HUES48 (cell line): Measurements from ENCODE around the gene R3HDML.

Experiments
- H3K27ac ChIP-seq: one replicate; pipeline ENCODE4 v1.7.0; 2013; ENCODE audit warnings: low read depth, low read length, inconsistent platforms
- H3K27me3 ChIP-seq: 2 replicates; pipeline ENCODE4 v1.6.1; 2013; ENCODE audit warnings: mild to moderate bottlenecking, low read length; ENCODE audit not compliant: control insufficient read depth, insufficient read depth
- H3K36me3 ChIP-seq: 2 replicates; pipeline ENCODE4 v1.6.1; 2013; ENCODE audit warnings: low read length; ENCODE audit not compliant: control insufficient read depth, insufficient read depth
- H3K4me1 ChIP-seq: 2 replicates; pipeline ENCODE4 v1.6.1; 2013; ENCODE audit warnings: mild to moderate bottlenecking, low read length; ENCODE audit not compliant: control insufficient read depth, insufficient read depth
- H3K4me3 ChIP-seq: 2 replicates; pipeline ENCODE4 v1.5.1; 2013; ENCODE audit warnings: mild to moderate bottlenecking, low read depth, low read length
- H3K9ac ChIP-seq: 2 replicates; pipeline ENCODE4 v1.6.1; 2013; ENCODE audit warnings: mild to moderate bottlenecking, low read depth, low read length, moderate library complexity
- H3K9me3 ChIP-seq: 2 replicates; pipeline ENCODE4 v1.6.1; 2013; ENCODE audit warnings: low read length; ENCODE audit not compliant: control insufficient read depth, insufficient read depth

R3HDML gene

DNA sequence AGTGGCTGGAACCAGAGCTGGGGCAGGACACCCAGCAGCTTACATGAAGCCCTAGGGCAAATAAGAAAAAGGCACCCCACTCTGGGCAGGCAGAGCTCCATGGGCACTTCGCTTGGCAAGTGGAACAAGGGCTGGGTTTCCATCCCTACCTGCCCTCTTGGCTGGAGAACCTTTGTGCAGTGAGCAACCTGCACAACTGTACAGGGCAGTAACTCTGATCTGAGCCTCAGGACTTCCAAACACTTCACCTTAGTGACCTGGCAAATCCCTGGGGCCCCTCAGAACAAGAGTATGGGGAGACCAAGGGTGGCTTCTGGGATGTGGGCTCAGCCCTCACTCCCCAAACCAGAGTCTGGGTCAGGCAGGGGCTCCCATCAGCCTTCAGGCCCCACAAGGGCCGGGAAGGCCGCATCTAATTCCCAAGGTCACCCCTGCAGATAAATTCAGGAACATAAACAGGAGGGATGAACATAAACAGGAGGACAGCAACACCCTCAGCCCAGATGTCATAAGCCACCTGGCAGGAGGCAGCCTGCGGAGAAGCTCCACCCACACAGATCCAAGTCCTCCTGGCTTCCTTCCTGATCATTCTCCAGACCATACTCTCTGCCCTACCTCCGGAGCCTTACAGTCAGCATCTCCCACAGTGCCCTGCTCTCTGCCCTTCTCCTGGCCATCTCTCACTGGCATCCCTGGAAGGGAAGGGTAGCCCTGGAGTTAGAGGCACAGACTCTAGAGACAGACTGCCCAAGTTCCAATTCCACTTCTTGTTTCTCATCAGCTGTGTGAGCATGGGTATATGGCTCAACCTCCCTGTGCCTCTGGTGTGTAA, 56.1 kb downstream of the R3HDML start:
- Histone ChIP-seq H3K4me3 (no peak overlapping the region), H3K9me3 (no peaks in the 10 kb centered on the region), H3K4me1 (no peaks in the 10 kb centered on the region), H3K9ac (no peak overlapping the region), H3K27ac (no peak overlapping the region), H3K36me3 (no peaks in the 10 kb centered on the region), H3K27me3 (peaks cover 5% of the 10 kb centered on the region)

DNA sequence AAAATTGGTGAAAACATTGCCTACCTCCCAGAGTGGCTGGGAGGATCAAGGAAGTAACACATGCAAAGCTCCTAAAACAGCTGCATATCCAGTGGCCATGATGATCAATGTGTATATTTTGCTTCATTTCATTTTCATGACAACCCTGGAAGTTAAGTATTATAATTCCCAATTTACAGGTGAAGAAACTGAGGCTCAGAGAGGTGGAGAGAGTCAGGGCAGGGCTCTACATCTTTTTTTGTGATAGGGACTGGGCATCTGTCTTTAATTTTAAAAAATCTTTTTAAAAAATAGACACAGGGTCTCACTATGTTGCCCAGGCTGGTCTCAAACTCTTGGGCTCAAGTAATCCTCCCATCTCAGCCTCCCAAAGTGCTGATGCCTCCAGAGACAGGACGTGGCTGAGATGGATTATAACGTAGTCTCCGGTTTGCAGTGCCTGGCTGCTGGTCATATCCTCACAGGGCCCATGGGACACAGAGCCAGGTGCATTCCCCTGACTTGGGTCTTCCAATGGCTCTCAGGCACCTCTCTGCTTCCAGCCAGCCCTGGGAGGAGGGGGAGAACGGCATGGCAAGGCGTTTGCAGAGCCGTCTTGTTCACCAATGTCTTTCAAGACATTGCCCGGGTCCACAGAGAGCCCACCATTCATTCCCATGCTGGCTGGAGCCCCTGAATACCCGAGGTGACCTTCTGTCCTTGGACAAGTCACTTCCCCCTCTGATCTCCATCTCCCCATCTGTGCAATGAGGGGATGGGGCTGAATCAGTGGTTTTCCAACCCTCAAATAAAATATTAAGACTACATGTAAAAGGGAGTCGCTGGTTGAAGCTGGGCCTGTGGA, 57.0 kb downstream of the R3HDML start:
- Histone ChIP-seq H3K36me3 (no peaks in the 10 kb centered on the region), H3K9ac (no peak overlapping the region), H3K27me3 (peaks cover 5% of the 10 kb centered on the region), H3K9me3 (no peaks in the 10 kb centered on the region), H3K4me3 (no peak overlapping the region), H3K4me1 (no peaks in the 10 kb centered on the region), H3K27ac (no peak overlapping the region)

DNA sequence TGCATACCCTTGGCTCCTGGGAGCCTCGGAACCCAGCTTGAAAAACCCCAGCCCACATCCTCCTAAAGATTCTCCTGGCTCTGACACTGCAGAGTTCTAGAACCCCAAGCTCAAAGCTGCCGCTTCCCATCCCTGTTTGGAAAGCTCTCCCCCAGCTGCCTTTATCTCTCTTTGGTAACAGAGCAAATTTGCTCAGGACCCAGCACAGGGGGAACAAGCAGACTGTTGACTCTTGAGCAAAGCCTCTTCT, 57.5 kb downstream of the R3HDML start:
- Histone ChIP-seq H3K27me3 (peaks cover under 1% of the 10 kb centered on the region; the same call in 1 of the 2 replicates), H3K9me3 (no peaks in the 10 kb centered on the region), H3K9ac (no peak overlapping the region), H3K4me1 (no peaks in the 10 kb centered on the region), H3K4me3 (no peak overlapping the region), H3K27ac (no peak overlapping the region), H3K36me3 (no peaks in the 10 kb centered on the region)

DNA sequence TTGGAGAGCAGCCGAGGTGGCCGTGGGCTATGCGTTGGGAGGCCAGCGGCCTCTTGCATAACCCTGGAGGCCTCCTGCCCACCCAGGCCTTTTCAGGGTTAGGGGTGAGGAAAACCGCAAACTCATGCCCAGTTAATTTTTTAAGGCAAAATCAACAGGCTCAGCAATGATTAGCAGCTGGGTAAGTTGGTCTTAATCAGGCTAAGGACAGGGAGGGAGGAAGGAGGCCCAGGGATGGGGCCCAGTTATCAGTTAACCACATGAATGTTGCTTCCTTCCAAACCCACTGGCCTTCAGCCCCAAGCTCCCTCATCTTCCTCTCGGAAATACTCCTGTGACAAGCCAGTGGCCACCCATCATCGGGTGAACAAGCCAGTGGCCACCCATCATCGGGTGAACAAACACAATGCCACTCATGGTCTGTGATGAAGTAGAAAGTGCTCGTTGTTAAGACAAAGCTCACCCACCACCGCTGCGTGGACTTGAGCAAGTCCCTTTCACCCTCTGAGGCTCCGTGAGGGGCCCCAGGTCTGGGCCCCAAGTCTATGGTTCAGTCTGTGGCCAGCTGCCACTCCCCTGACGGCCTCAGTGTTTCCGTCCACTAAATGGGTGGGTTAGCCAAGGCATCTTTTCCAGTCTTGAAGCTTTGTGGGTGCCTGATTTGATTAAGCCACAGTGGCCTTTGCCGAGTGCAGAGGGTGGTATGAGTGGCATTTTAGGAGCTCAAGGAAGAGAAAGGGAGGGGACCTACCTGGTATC, 58.0 kb downstream of the R3HDML start:
- Histone ChIP-seq H3K36me3 (no peaks in the 10 kb centered on the region), H3K4me3 (no peak overlapping the region), H3K4me1 (no peaks in the 10 kb centered on the region), H3K9ac (no peak overlapping the region), H3K9me3 (no peaks in the 10 kb centered on the region), H3K27ac (no peak overlapping the region), H3K27me3 (no peaks in the 10 kb centered on the region; the same call in 1 of the 2 replicates)

DNA sequence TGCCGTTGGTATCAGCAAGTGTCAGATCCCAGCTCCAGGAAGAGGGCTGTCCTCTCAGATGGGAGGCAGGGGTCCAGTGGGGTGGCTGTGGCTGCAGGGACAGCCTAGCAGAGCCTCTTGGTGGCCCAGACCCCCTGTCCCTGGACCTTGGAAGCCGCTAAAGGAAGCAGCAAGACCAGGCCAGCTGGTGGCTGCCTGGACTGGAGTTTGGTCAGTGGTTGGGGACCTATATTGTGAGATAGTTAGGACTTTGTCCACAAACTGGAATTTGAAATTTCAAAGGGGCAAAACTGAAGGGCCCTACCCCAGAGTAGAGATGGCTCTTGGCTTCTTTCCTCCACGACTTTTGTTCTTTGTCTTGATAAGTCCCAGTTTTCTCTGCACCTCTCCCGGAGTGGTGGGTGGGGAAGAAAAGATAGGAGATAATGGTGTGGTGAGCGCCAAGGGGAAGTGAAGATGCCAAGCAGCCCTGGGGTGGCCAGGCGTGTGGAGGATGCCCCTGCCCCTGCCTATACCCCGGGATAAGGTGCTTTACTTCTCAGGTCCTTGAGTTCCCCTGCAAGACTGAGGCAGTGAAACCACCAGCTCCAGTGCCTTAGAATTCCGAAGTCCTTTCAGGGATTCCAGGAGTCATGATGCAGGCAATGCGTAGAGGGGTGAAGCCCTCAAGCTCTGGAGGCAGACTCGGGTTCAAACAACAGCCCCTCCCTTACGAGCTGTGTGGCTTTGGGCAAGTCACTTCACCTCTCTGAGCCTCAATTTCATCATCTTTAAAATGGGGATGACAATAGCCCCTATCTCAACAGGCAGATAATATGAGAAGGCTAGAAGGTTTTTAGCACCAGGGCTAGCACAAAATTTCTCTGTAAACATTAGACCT, 58.9 kb downstream of the R3HDML start:
- no peak overlapping the region for H3K4me3 ChIP-seq
- H3K27me3 ChIP-seq, result no peaks in the 10 kb centered on the region
- no peaks in the 10 kb centered on the region for H3K4me1 ChIP-seq

DNA sequence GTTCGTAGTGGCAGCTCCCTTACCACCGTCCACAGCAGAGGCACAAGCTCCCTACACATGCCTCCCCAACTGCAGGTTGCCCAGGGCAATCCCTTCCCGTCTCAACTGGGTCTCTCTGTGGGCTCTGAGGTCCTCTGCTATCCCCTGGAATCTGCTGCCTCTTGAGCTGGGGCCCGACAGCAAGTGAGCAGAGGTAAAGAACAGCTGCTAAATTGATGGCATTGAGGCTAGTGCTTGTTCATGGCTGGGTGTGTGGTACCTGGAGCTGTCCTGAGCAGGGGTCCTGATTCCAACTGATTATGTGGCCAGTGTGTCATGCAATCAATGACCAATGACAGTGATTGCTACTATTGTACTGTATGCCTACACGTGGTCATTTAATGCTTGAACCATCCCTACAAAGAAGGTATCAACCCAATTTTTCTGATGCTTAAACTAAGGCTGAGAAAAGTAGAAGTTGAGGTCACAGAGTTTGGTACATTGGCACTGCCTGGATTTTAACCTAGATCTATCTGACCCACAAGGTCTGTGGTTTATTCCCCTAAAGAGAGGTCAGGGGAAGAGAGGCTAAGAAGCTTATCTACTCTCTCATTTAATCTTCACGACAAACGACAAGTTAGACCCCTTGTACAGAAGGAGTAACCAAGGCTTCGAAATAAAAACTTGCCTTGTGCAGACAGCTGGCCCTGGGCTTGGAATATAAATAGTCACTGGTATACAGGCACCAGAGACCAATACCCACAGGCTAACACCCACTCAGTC, 59.7 kb downstream of the R3HDML start:
- H3K4me3 ChIP-seq, result no peak overlapping the region
- H3K9ac ChIP-seq, result no peak overlapping the region
- no peak overlapping the region for H3K27ac ChIP-seq
- no peaks in the 10 kb centered on the region for H3K36me3 ChIP-seq
- no peaks in the 10 kb centered on the region for H3K4me1 ChIP-seq
- no peaks in the 10 kb centered on the region for H3K27me3 ChIP-seq
- H3K9me3 ChIP-seq, result no peaks in the 10 kb centered on the region

More for the DNA sequence above, 58.9 kb downstream of the R3HDML start:
- no peaks in the 10 kb centered on the region for H3K36me3 ChIP-seq
- H3K9ac ChIP-seq, result no peak overlapping the region
- H3K9me3 ChIP-seq, result no peaks in the 10 kb centered on the region
- H3K27ac ChIP-seq, result no peak overlapping the region

DNA sequence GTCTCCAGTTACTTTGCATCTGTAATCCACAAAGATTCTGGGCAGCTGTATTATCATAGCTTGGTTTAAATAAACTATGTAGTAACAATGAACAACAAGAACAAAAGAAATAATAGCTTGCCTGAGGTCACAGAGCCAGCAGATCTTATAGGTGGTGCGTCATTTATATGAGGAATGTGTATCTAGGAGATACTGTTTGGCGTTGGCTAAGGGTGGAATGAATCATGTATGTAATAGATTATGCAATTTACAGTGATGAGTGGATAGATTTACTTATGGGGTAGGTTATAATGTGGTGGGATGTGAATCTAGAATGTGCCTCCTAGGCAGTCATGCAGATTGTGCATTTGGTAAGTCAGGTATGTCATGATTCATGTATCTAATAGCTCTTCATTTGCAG, 61.5 kb downstream of the R3HDML start:
- no peaks in the 10 kb centered on the region for H3K27me3 ChIP-seq
- H3K4me1 ChIP-seq, result no peaks in the 10 kb centered on the region
- H3K4me3 ChIP-seq, result no peak overlapping the region
- no peaks in the 10 kb centered on the region for H3K9me3 ChIP-seq
- H3K27ac ChIP-seq, result no peak overlapping the region
- H3K36me3 ChIP-seq, result no peaks in the 10 kb centered on the region
- no peak overlapping the region for H3K9ac ChIP-seq

DNA sequence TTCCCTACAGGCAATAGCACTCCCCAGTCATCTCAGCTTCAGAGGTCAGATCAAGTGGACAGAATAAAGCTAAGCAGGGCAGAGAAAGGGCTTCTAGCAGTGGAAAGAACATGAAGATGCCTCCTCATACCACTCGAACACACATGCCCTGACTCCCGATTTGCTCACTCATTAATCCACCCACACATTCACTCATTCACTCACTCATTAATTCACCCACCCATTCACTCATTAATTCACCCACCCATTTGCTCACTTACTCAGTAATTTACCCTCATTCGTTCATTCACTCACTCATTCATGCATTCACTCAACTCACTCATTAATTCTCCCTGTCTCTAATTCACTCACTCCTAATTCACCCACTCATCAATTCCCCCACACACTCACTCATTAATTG, 62.6 kb downstream of the R3HDML start:
- H3K9ac ChIP-seq, result no peak overlapping the region
- H3K36me3 ChIP-seq, result no peaks in the 10 kb centered on the region
- no peak overlapping the region for H3K4me3 ChIP-seq
- H3K4me1 ChIP-seq, result no peaks in the 10 kb centered on the region
- no peaks in the 10 kb centered on the region for H3K27me3 ChIP-seq
- no peaks in the 10 kb centered on the region for H3K9me3 ChIP-seq
- no peak overlapping the region for H3K27ac ChIP-seq

DNA sequence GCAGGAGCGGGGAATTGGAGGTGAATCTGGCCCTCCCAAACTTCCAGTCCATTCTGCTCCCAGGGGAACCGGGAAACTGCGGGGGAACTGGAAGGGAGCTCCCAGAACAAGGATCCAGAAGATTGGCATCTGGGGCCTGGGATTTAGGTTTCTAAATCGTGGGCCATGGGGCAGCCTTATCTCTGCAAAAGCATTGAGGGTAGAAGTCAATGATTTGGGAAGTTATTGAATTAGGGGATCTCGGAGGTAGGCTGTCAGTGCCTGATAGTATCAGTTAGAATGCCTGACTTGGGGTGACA, 63.8 kb downstream of the R3HDML start:
- Histone ChIP-seq H3K9ac (no peak overlapping the region), H3K36me3 (no peaks in the 10 kb centered on the region), H3K27ac (peak overlapping the region; percentile 31), H3K9me3 (no peaks in the 10 kb centered on the region), H3K4me1 (no peaks in the 10 kb centered on the region), H3K4me3 (no peak overlapping the region), H3K27me3 (no peaks in the 10 kb centered on the region)
